ENCODE data around the gene MTMR2.

GRCh38 chr11:95795627-95796295 lies 128.1 kb downstream of the MTMR2 start:
- TF ChIP-seq CTCF (conservative IDR thresholded peaks at IDR 0.05 in 1 of 2, IDR thresholded peaks at IDR 0.05 in 1 of 2; ENCODE audit: low read depth in 1 of 2, low read length in 2 of 2): no peak
- no peak for TF ChIP-seq EZH2 (IDR thresholded peaks at IDR 0.05; ENCODE audit: low read length, missing control alignments)

Measured in fibroblast of lung (primary cell).